Left ventricle myocardium superior (tissue), 1 donor: ENCODE data around the gene CPSF4. TPM values are rescaled to one million over a fixed set of nuclear protein-coding genes. Genes with fewer than 3 reads are reported as not detected.
"Not testable (repeated sequence)": the region's sequence is repeated elsewhere in the genome, so short reads cannot be mapped to it uniquely, and the experiment has no call there.

Experiments
- ATAC-seq: fragments of 200-7000 bp; cut with Tn5 transposase; one replicate; pipeline ENCODE4 v1.9.1; 2020; ENCODE audit warnings: mild to moderate bottlenecking, moderate library complexity
- DNase-seq: peaks from one replicate; pipeline ENCODE4 v3.0.0-alpha.2; 2020
- intact Hi-C: fragments of 100-400 bp; cut with micrococcal nuclease; formaldehyde crosslinking; loops from one replicate; pipeline ENCODE4 v1.11.0; 2022
- total RNA-seq: library from RNA; stranded (reverse); fragmentation: NEBNext Ultra II Directional; extraction: Animal tissue kit (Norgen Biotek cat#: 25700); gene quantifications from one replicate; pipeline ENCODE4 v1.2.1, GENCODE V29; 2021
- donor health status: DM: no; HTN: yes; CAD: no; lungs with severe emphysema.

CPSF4 gene
- total RNA-seq, 1 donor from 2014 or later, result 19.8 TPM

DNA sequence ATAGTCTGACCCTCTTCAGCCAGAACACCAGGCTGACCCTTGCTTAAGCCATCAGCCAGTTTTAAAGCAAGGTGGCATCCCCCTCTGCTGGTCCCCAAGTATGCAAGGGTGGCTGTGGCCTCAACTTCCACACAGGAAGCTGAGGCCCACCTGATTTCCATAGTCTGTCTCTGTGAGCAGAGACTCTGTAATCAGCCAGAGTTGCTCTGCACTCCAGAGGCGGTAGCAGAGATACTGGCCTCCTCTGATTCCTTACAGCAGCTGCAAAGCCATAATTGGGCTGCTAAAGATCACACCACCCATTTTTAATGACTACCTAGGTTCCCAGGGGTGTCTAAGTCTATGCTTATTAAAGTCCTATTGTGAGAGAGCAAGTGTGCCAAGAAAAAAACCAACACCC lies 32.2 kb upstream of the CPSF4 start:
- DNase-seq (no peak), ATAC-seq (no peak)
- intact Hi-C loops, result no loop called here

GRCh38 chr7:99407872-99408378 lies 30.8 kb upstream of the CPSF4 start:
- peak; percentile 24 for ATAC-seq
- DNase-seq, result peak; percentile 55
- intact Hi-C loops, result no loop called here

DNA sequence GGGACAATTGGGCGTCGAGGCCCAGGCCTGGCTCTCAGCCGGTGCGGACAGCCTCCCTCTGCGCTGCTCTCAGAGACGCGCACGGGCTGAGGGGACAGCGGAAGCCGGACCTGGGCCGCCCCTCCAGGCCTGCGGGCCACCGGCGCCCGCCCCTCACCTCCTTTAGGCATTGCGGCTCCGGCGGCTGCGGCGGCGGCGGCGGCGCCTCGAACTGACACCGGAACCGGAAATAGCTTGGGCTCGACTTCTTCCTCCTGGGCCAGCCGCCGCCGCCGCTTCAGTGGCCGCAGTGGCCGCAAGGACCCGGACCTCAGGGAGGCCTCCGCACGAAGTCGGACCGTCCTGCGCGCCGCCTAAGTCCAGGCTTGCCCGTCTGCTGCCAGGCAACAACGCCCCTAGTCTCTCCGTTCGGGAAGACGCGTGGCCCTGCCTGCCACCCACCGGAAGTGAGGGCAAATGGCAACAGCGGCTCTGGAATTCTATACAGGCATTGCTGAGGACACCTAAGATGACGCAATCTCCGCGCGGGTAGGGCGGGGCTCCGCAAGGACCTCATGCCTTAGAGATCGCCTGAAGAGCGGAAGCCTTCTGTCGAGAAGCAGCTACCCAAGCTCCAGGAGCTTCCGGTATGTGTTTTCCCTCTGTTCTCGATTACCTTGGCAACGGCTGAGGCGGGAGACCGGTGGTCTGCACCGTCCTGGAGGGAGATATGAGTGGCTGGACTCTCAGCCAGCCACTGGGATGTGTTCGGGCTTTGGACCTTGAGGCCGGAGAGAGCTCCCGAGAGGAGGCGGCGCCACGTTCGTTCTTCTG lies 30.2 kb upstream of the CPSF4 start, which contains the start of the genes BUD31 and PDAP1:
TSS of gene BUD31 (plus strand) at position 591 of the 813 bp plus-strand sequence. CDS start 2,124 bp downstream, outside the sequence.
TSS of gene PDAP1 (minus strand) at position 219 of the 813 bp plus-strand sequence. CDS start at position 170, 49 bp downstream.
- DNase-seq (peak; percentile 96), ATAC-seq (peak; percentile 96)
- intact Hi-C loops, result no loop called here

DNA sequence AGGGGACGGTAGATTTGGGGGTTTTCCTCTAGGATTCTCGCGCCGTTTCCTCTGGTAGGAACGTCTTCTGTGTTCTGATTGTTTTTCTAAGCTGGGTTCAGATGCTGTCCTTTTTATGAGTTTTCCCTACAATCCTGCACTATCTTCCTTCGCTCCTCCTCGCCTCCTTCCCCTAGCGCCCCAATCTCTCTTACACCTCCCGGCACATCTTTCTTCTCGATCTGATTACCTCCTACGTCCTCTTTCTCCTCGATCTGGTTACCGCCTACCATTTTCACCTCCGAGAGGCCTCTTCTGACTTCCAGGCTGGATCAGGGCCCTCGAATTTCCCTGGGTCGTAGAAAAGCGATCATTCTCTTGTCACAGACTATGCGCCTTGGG lies 29.6 kb upstream of the CPSF4 start:
- ATAC-seq, result no peak
- intact Hi-C loops, result no loop called here
- DNase-seq, result no peak

GRCh38 chr7:99409806-99410205 lies 28.9 kb upstream of the CPSF4 start:
- DNase-seq, result no peak
- intact Hi-C loops, result no loop called here

GRCh38 chr7:99410635-99411034 lies 28.1 kb upstream of the CPSF4 start:
- intact Hi-C loops, result no loop called here
- ATAC-seq, result no peak
- no peak for DNase-seq

More at GRCh38 chr7:99409806-99410205, 28.9 kb upstream of the CPSF4 start:
- ATAC-seq, result no peak

GRCh38 chr7:99415513-99416127 lies 23.1 kb upstream of the CPSF4 start:
- ATAC-seq, intact Hi-C loops: not testable (repeated sequence)
- peak; percentile 76 for DNase-seq

DNA sequence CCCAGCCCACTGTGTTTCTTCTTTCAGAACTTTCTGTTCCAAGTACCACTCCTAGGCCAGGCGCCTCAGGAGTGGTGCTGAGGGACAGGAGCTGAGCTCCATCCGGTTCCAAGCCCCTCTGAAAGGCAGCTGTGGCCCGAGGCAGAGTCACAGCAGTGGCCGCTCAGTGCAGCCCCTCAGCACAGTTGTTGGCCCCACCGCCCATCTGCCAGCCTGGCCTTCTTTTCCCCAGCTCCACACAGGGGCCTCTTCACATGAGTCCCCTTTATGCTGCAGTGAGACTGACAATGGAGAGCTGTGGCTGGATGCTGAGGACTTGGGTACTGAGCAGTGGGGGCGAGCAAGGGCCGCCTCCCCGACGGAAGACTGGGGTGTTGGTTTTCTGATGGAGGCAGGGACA lies 20.5 kb upstream of the CPSF4 start:
- intact Hi-C loops, result no loop called here
- no peak for DNase-seq

GRCh38 chr7:99419323-99420021 lies 19.3 kb upstream of the CPSF4 start:
- DNase-seq (no peak), ATAC-seq (no peak)
- intact Hi-C loops, result no loop called here

More for the DNA sequence above, 20.5 kb upstream of the CPSF4 start:
- ATAC-seq, result no peak

- ATAC-seq (no peak), DNase-seq (no peak)
- intact Hi-C loops, result no loop called here
Observed at GRCh38 chr7:99420213-99420612, 18.5 kb upstream of the CPSF4 start.

DNA sequence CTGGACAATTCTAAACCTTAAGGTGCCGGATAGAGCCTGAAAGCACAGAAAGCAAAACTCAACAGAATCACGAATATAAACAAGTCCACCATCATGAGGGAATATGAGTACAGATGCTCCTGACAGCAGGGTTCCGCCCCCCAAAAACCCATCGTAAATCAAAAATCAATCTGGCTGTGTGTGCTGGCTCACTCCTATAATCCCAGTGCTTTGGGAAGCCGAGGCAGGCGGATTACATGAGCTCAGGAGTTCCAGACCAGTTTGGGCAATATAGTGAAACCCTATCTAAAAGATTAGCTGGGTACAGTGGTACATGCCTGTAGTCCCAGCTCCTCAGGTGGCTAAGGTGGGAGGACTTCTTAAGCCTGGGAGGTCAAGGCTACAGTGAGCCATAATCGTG lies 17.8 kb upstream of the CPSF4 start:
- ATAC-seq, result no peak
- intact Hi-C loops, result no loop called here
- DNase-seq, result no peak

GRCh38 chr7:99422186-99422585 lies 16.6 kb upstream of the CPSF4 start:
- intact Hi-C loops, result no loop called here
- no peak for ATAC-seq
- DNase-seq, result no peak

- no peak for DNase-seq
- ATAC-seq, result no peak
- intact Hi-C loops, result no loop called here
Observed at GRCh38 chr7:99422625-99423024, 16.1 kb upstream of the CPSF4 start.

DNA sequence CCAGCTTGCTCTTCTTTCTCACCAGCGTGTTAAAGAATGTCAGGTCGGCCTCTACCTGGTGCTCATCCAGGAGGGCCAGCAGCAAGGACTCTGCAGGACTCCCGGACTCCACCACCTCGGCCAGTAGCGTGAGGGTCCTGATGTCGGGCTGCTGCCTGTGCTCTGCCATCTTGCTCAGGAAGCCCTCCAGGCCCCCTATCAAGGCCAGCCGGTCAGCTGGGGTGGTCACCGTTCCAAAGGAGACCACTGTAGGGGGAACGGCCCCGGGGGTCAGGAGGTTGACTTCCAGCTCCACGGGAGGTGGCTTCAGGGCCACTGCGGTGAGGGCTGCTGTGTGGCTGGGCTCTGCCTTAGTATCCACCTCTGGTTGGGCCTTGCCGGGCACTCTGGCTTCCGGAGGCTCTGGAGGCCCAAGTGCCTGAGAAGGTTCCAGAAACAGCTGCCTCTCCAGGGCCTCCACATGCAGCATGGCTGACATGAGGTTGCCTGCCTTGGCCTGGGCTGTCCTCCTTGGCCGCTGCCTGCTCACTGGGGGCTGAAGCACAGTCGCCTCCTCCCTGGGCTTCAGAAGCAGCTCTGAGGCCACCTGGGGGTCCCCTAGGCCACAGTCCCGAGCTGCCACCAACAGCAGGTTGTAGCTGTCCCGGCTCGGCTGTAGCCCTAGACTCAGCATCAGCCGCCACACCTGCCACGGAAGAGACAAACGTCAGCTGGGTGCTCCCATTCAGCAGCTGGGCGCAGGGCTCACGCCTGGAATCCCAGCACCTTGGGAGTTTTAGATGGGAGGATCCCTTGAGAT lies 13.6 kb upstream of the CPSF4 start:
- intact Hi-C loops, result no loop called here
- ATAC-seq, result no peak
- no peak for DNase-seq

DNA sequence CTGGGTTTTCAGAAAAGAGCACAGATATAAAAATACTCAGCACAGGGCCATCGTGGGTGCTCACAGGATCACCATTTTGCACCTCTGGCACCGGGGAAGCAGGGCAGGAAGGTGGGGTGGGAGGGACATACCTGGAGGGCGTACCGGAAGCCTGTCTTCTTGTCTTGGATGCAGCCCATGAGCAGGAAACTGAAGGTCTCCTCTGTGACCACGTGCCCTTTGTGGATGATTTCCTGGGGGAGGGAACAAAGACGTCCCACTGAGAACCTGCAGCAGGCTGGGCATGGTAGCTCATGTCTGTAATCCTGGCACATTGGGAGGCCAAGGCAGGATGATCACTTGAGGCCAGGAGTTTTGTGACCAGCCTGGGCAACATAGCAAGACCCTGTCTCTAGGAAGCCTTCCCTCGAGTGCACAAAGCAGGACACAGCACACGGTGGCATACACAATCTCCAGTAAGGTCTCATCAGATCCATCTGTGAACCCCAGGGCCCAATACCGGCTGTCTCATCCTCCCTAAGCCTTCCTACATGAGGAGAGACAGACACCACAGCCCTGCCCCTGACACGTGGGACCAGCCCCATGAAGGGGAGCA lies 9.7 kb upstream of the CPSF4 start:
- DNase-seq (no peak), ATAC-seq (no peak)
- intact Hi-C loops, result no loop called here

- intact Hi-C loops, result no loop called here
- ATAC-seq (no peak), DNase-seq (no peak)
Observed at GRCh38 chr7:99429756-99430155, 9.0 kb upstream of the CPSF4 start.

GRCh38 chr7:99431756-99432540 lies 6.8 kb upstream of the CPSF4 start:
- peak; percentile 0 for DNase-seq
- ATAC-seq, intact Hi-C loops: not testable (repeated sequence)

- intact Hi-C loops, result no loop called here
- ATAC-seq (no peak), DNase-seq (no peak)
Observed at GRCh38 chr7:99433158-99433557, 5.6 kb upstream of the CPSF4 start.
